Measurements from ENCODE around the gene KRT3. TPM values are rescaled to one million over a fixed set of nuclear protein-coding genes. Genes with fewer than 3 reads are reported as not detected.
"Not testable (repeated sequence)": the region's sequence is repeated elsewhere in the genome, so short reads cannot be mapped to it uniquely, and the experiment has no call there.

Gene KRT3
- total RNA-seq, 1 experiment from 2014 or later, result not detected

DNA sequence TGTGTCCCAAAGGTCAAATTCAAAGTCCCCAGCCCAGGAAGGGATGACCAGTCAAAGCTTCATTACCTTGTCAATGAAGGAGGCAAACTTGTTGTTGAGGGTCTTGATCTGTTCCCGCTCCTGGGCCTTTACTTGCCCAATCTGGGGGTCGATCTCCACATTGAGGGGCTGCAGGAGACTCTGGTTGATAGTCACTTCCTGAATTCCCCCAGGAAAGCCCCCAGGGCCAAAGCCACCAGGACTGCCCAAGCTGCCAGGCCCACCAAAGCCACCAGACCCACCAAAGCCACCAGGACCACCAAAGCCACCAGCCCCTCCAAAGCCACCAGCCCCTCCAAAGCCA, 614 bp downstream of the KRT3 start:
- H3K27me3 Mint-ChIP-seq (ENCODE audit: low read depth); DNase-seq (ENCODE audit: low spot score); H3K4me3 Mint-ChIP-seq; H3K9me3 Mint-ChIP-seq; H3K36me3 Mint-ChIP-seq; ATAC-seq; POLR2A ChIA-PET; H3K27ac Mint-ChIP-seq: not testable (repeated sequence)
- H3K4me1 Mint-ChIP-seq, result peaks cover 17% of the 10 kb centered on the region
- CTCF ChIA-PET, result interaction anchor here (2.0 kb wide), 1 partner anchor 103 kb away, joined by 4 read pairs; no protein-coding TSS in a partner anchor

DNA sequence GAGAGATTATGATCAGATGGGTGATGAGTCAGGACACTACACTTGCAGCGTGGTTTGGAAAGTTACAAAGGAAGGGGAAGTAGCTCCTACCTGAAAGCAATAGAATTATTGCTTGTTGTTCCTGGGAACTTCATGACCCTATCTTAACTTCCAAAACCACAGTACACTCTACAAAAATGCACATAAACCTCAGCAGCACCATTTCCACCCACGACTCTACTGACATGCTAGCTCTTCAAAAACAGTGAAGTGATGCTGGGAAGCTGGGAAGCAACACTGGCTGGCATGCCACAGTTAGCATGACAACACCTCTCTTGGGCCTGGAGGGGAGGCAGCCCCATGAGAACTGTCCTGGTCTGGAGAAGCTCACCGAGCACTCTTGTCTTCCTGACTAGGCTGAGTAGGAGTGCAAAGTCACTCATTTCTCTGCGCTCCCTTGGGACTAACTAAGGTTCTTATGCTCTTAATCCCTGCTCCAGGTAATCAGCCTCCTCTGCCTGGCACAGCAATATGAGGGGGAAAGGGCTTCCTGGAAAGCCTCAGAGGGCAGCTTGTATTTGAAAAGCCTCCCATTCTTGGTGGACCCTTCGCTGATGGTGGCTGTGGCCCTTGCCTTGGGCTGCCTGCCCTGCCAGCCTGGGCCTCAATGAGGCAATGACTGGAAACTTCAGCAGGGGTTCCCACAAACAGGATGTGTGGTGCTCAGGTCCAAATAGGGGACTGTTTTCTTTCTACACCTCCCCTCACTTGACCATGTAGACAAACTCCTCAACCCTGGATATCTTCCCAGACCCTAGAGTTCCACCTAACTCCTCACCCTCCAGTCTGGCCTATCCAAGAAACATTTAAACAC, 1.2 kb downstream of the KRT3 start:
- H3K36me3 Mint-ChIP-seq, result no peaks in the 10 kb centered on the region
- TF ChIP-seq KAT7 (CRISPR knock-in tag; IDR thresholded peaks at IDR 0.05; ENCODE audit: borderline replicate concordance), result no peak
- TF ChIP-seq SMAD4 (CRISPR knock-in tag; IDR thresholded peaks at IDR 0.05), result no peak
- no peak for TF ChIP-seq OVOL2 (CRISPR knock-in tag; IDR thresholded peaks at IDR 0.05; ENCODE audit: borderline replicate concordance)
- TF ChIP-seq, protein P1, sequence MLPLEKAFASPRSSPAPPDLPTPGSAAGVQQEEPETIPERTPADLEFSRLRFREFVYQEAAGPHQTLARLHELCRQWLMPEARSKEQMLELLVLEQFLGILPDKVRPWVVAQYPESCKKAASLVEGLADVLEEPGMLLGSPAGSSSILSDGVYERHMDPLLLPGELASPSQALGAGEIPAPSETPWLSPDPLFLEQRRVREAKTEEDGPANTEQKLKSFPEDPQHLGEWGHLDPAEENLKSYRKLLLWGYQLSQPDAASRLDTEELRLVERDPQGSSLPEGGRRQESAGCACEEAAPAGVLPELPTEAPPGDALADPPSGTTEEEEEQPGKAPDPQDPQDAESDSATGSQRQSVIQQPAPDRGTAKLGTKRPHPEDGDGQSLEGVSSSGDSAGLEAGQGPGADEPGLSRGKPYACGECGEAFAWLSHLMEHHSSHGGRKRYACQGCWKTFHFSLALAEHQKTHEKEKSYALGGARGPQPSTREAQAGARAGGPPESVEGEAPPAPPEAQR (CRISPR knock-in tag; IDR thresholded peaks at IDR 0.05), result no peak
- no peak for TF ChIP-seq ZNF219 (CRISPR knock-in tag; IDR thresholded peaks at IDR 0.05; ENCODE audit: borderline replicate concordance)
- ATAC-seq (no peak), DNase-seq (ENCODE audit: low spot score) (no peak)
- 0 out of 2 replicates have a peak, but pooled peaks cover 3% of the 10 kb centered on the region for H3K9me3 Mint-ChIP-seq
- H3K27me3 Mint-ChIP-seq (ENCODE audit: low read depth), result peaks cover 9% of the 10 kb centered on the region
- H3K4me3 Mint-ChIP-seq, result no peak overlapping the region
- ChIA-PET POLR2A (no interaction called here), CTCF (interaction anchor here (0.6 to 2.0 kb wide), 2 partner anchors 102 to 516 kb away, joined by 3 to 4 read pairs; no protein-coding TSS in a partner anchor)
- no peak overlapping the region for H3K27ac Mint-ChIP-seq
- H3K4me1 Mint-ChIP-seq, result peaks cover 14% of the 10 kb centered on the region

GRCh38 chr12:52792185-52793029, 3.5 kb downstream of the KRT3 start:
- POLR2A ChIA-PET, result no interaction called here
- ATAC-seq, result no peak
- H3K36me3 Mint-ChIP-seq, result no peaks in the 10 kb centered on the region
- no peak overlapping the region for H3K27ac Mint-ChIP-seq
- no peak overlapping the region for H3K4me3 Mint-ChIP-seq
- H3K9me3 Mint-ChIP-seq, result 0 out of 2 replicates have a peak, but pooled peaks cover 3% of the 10 kb centered on the region
- no peak for DNase-seq (ENCODE audit: low spot score)
- H3K27me3 Mint-ChIP-seq (ENCODE audit: low read depth), result peaks cover 11% of the 10 kb centered on the region
- CTCF ChIA-PET, result interaction anchor here (5.8 kb wide), 1 partner anchor 78 kb away, joined by 25 read pairs; no protein-coding TSS in a partner anchor
- H3K4me1 Mint-ChIP-seq, result peaks cover 7% of the 10 kb centered on the region
- no peak for TF ChIP-seq NFYB (CRISPR knock-in tag; conservative IDR thresholded peaks at IDR 0.05; ENCODE audit: low read depth)

DNA sequence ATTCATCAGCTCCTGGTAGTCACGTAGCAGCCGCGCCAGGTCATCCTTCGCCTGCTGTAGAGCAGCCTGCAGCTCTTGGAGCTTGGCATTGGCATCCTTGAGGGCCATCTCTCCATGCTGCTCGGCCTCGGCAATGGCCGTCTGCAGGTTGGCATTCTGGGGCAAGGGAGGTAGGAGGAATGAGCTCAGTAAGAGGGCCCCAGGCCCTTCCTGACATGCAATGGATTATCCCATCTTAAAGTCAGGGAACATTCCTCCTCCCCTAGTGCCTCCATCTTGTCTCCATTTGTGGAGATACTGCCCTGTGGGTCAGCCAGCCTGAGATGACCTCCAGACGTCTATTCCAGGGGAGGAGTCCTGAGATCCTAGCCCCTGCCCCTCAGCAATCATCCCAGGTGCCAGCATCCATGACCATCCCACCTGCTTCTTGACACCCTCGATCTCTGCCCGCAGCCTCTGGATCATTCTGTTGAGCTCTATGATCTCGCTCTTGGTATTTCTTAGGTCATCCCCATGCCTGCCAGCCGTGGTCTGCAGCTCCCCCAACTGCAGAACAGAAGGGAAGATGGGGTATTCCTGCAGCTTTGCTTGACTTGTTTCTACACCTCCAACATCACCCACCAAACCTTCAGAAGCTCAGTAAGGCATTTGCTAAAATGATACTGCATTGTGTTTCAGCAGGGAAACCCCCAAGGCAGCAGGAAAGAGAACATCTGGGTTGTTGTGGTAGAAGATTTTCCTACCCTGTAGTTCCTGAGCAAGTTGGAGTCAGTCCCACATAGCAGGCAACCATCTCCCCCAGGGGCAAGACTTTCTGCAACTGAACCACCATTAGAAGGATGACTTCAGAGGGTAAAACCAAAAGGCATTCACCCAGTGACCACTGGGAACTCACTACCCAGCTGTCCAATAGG, 4.4 kb downstream of the KRT3 start:
- H3K4me3 Mint-ChIP-seq, result no peak overlapping the region
- DNase-seq (ENCODE audit: low spot score) (no peak), ATAC-seq (no peak)
- no peak overlapping the region for H3K27ac Mint-ChIP-seq
- POLR2A ChIA-PET, result no interaction called here
- H3K9me3 Mint-ChIP-seq, result 0 out of 2 replicates have a peak, but pooled peaks cover 3% of the 10 kb centered on the region
- peaks cover 7% of the 10 kb centered on the region for H3K4me1 Mint-ChIP-seq
- CTCF ChIA-PET, result interaction anchor here (1.0 to 5.8 kb wide), 8 partner anchors 11 to 99 kb away, joined by 3 to 25 read pairs (median 4); no protein-coding TSS in a partner anchor
- no peaks in the 10 kb centered on the region for H3K36me3 Mint-ChIP-seq
- peaks cover 11% of the 10 kb centered on the region for H3K27me3 Mint-ChIP-seq (ENCODE audit: low read depth)
- TF ChIP-seq ZNF671 (CRISPR knock-in tag; IDR thresholded peaks at IDR 0.05) (no peak), NR2C2 (CRISPR knock-in tag; IDR thresholded peaks at IDR 0.05) (no peak)
- TF ChIP-seq, protein P2, sequence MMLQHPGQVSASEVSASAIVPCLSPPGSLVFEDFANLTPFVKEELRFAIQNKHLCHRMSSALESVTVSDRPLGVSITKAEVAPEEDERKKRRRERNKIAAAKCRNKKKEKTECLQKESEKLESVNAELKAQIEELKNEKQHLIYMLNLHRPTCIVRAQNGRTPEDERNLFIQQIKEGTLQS (CRISPR knock-in tag; conservative IDR thresholded peaks at IDR 0.05), result no peak

Data from WTC11 (cell line).